ENCODE data around the gene B3GALT4. TPM values are rescaled to one million over a fixed set of nuclear protein-coding genes. Genes with fewer than 3 reads are reported as not detected.
"Not testable (repeated sequence)": the region's sequence is repeated elsewhere in the genome, so short reads cannot be mapped to it uniquely, and the experiment has no call there.

B3GALT4 gene
- total and polyA plus RNA-seq, 9 donors, result 1.5 to 2.6 (median 2.1) TPM

GRCh38 chr6:33271468-33272274 lies 5.3 kb upstream of the B3GALT4 start, which contains the start of the genes RPS18 and VPS52:
Gene RPS18 (plus strand): TSS chr6:33272075. CDS start chr6:33272120, 45 bp downstream.
Gene VPS52 (minus strand): TSS chr6:33271876. CDS start chr6:33271675, 201 bp downstream.
- peak within 1 kb of the TSS; percentile 96 for H3K27ac ChIP-seq (ENCODE audit: low read length)
- peaks cover 45% of the 10 kb centered on the region for H3K4me1 ChIP-seq (ENCODE audit: control insufficient read depth, insufficient read depth, low read length)
- no peaks in the 10 kb centered on the region for H3K9me3 ChIP-seq (replicated peaks; ENCODE audit: control insufficient read depth, low read depth, low read length)
- peaks cover 76% of the 10 kb centered on the region for H3K36me3 ChIP-seq (ENCODE audit: control insufficient read depth, insufficient read depth, low read length)
- H3K4me3 ChIP-seq (ENCODE audit: low read length), result peak within 1 kb of the TSS; percentile 77
- peak; percentile 100 for DNase-seq
- WGBS (ENCODE audit: insufficient coverage), result 0% methylated on average over 32 of the region's 48 CpGs
- H3K27me3 ChIP-seq (ENCODE audit: control insufficient read depth, insufficient read depth, low read length), result no peaks in the 10 kb centered on the region

- Histone ChIP-seq H3K4me3 (ENCODE audit: low read length) (peak overlapping the region; percentile 77), H3K9me3 (replicated peaks; ENCODE audit: control insufficient read depth, low read depth, low read length) (no peaks in the 10 kb centered on the region), H3K36me3 (ENCODE audit: control insufficient read depth, insufficient read depth, low read length) (peaks cover 69% of the 10 kb centered on the region), H3K27ac (ENCODE audit: low read length) (peak overlapping the region; percentile 90), H3K27me3 (ENCODE audit: control insufficient read depth, insufficient read depth, low read length) (no peaks in the 10 kb centered on the region), H3K4me1 (ENCODE audit: control insufficient read depth, insufficient read depth, low read length) (peaks cover 48% of the 10 kb centered on the region)
- 0% methylated on average over 5 of the region's 22 CpGs for WGBS (ENCODE audit: insufficient coverage)
- DNase-seq, result no peak
Measured at GRCh38 chr6:33272275-33273128, 4.4 kb upstream of the B3GALT4 start.

- WGBS (ENCODE audit: insufficient coverage), result 65% methylated on average over 3 of the region's 11 CpGs
- Histone ChIP-seq H3K36me3 (ENCODE audit: control insufficient read depth, insufficient read depth, low read length) (peaks cover 61% of the 10 kb centered on the region), H3K27ac (ENCODE audit: low read length) (peak overlapping the region; percentile 90), H3K4me3 (ENCODE audit: low read length) (peak overlapping the region; percentile 77), H3K27me3 (ENCODE audit: control insufficient read depth, insufficient read depth, low read length) (no peaks in the 10 kb centered on the region), H3K9me3 (replicated peaks; ENCODE audit: control insufficient read depth, low read depth, low read length) (no peaks in the 10 kb centered on the region), H3K4me1 (ENCODE audit: control insufficient read depth, insufficient read depth, low read length) (peaks cover 51% of the 10 kb centered on the region)
- no peak for DNase-seq
Measured at GRCh38 chr6:33273129-33273923, 3.6 kb upstream of the B3GALT4 start.

- WGBS (ENCODE audit: insufficient coverage), result 86% methylated on average over 8 of the region's 14 CpGs
- Histone ChIP-seq H3K4me3 (ENCODE audit: low read length) (no peak overlapping the region), H3K4me1 (ENCODE audit: control insufficient read depth, insufficient read depth, low read length) (peaks cover 51% of the 10 kb centered on the region), H3K9me3 (replicated peaks; ENCODE audit: control insufficient read depth, low read depth, low read length) (no peaks in the 10 kb centered on the region), H3K36me3 (ENCODE audit: control insufficient read depth, insufficient read depth, low read length) (peaks cover 58% of the 10 kb centered on the region), H3K27ac (ENCODE audit: low read length) (no peak overlapping the region), H3K27me3 (ENCODE audit: control insufficient read depth, insufficient read depth, low read length) (no peaks in the 10 kb centered on the region)
- no peak for DNase-seq
Measured at GRCh38 chr6:33273924-33274902, 2.7 kb upstream of the B3GALT4 start.

- peaks cover 66% of the 10 kb centered on the region for H3K36me3 ChIP-seq (ENCODE audit: control insufficient read depth, insufficient read depth, low read length)
- H3K4me3 ChIP-seq (ENCODE audit: low read length), result peak overlapping the region; percentile 43
- not testable (repeated sequence) for H3K27me3 ChIP-seq (ENCODE audit: control insufficient read depth, insufficient read depth, low read length); H3K9me3 ChIP-seq (replicated peaks; ENCODE audit: control insufficient read depth, low read depth, low read length); H3K27ac ChIP-seq (ENCODE audit: low read length); DNase-seq
- WGBS (ENCODE audit: insufficient coverage), result 58% methylated on average over 6 of the region's 16 CpGs
- peaks cover 49% of the 10 kb centered on the region for H3K4me1 ChIP-seq (ENCODE audit: control insufficient read depth, insufficient read depth, low read length)
Measured at GRCh38 chr6:33275795-33276580, 935 bp upstream of the B3GALT4 start.

GRCh38 chr6:33276581-33276863 lies 401 bp upstream of the B3GALT4 start:
- Histone ChIP-seq H3K4me1 (ENCODE audit: control insufficient read depth, insufficient read depth, low read length) (peaks cover 47% of the 10 kb centered on the region), H3K9me3 (replicated peaks; ENCODE audit: control insufficient read depth, low read depth, low read length) (no peaks in the 10 kb centered on the region), H3K27me3 (ENCODE audit: control insufficient read depth, insufficient read depth, low read length) (no peaks in the 10 kb centered on the region), H3K36me3 (ENCODE audit: control insufficient read depth, insufficient read depth, low read length) (peaks cover 66% of the 10 kb centered on the region), H3K4me3 (ENCODE audit: low read length) (peak overlapping the region; percentile 43), H3K27ac (ENCODE audit: low read length) (peak overlapping the region; percentile 62)
- DNase-seq, result no peak

- DNase-seq, result no peak
- Histone ChIP-seq H3K9me3 (replicated peaks; ENCODE audit: control insufficient read depth, low read depth, low read length) (no peaks in the 10 kb centered on the region), H3K36me3 (ENCODE audit: control insufficient read depth, insufficient read depth, low read length) (peaks cover 74% of the 10 kb centered on the region), H3K4me1 (ENCODE audit: control insufficient read depth, insufficient read depth, low read length) (peaks cover 41% of the 10 kb centered on the region), H3K4me3 (ENCODE audit: low read length) (peak overlapping the region; percentile 62), H3K27ac (ENCODE audit: low read length) (peak overlapping the region; percentile 89), H3K27me3 (ENCODE audit: control insufficient read depth, insufficient read depth, low read length) (no peaks in the 10 kb centered on the region)
- WGBS (ENCODE audit: insufficient coverage), result 40% methylated on average over 30 of the region's 39 CpGs
Measured at GRCh38 chr6:33277663-33278391, 904 bp downstream of the B3GALT4 start.

GRCh38 chr6:33278392-33278741 lies 1.4 kb downstream of the B3GALT4 start:
- Histone ChIP-seq H3K9me3 (replicated peaks; ENCODE audit: control insufficient read depth, low read depth, low read length) (no peaks in the 10 kb centered on the region), H3K36me3 (ENCODE audit: control insufficient read depth, insufficient read depth, low read length) (peaks cover 73% of the 10 kb centered on the region), H3K4me1 (ENCODE audit: control insufficient read depth, insufficient read depth, low read length) (peaks cover 36% of the 10 kb centered on the region), H3K27me3 (ENCODE audit: control insufficient read depth, insufficient read depth, low read length) (no peaks in the 10 kb centered on the region), H3K4me3 (ENCODE audit: low read length) (no peak overlapping the region), H3K27ac (ENCODE audit: low read length) (no peak overlapping the region)
- DNase-seq, result no peak
- WGBS (ENCODE audit: insufficient coverage), result 36% methylated on average over 2 of the region's 9 CpGs

All from muscle of leg (tissue), 11 donors.